Transverse colon (tissue), 4 donors: ENCODE data around the gene OTOG.

ENCODE experiments used
- CTCF ChIP-seq, 5 experiments: fragments of 200-600 bp in 3 of 5; fragments of 450-650 bp in 2 of 5; sonication (generic) in 3 of 5; IDR thresholded peaks; 1 replicate in 2 of 5; 2 replicates in 3 of 5; pipeline ENCODE4 v1.5.1; 2016 to 2017; ENCODE audit warnings: antibody characterized with exemption in 5 of 5, inconsistent platforms in 3 of 5, mild to moderate bottlenecking in 2 of 5, moderate library complexity in 1 of 5
- EP300 ChIP-seq: sonication (generic); formaldehyde crosslinking; IDR thresholded peaks from one replicate; pipeline ENCODE4 v1.6.1; 2017; ENCODE audit warnings: antibody characterized with exemption, low read depth
- POLR2AphosphoS5 ChIP-seq, 3 donors: sonication (generic); formaldehyde crosslinking; IDR thresholded peaks; one replicate each; pipeline ENCODE4 v1.6.1; 2016; ENCODE audit warnings: antibody characterized with exemption in 3 of 3

GRCh38 chr11:17517186-17517585 is 29.9 kb upstream of the OTOG start:
- no peak for TF ChIP-seq CTCF (IDR thresholded peaks at IDR 0.05)
- no peak for TF ChIP-seq EP300
- no peak for TF ChIP-seq POLR2AphosphoS5 (IDR thresholded peaks at IDR 0.05)
